Activated CD4-positive, alpha-beta T cell treated with anti-CD3 and anti-CD28 coated beads, Interleukin-2, amount 10 ng/mL, durations not matched to agents 24 days and 14 days (primary cell): ENCODE results near the gene TNNT2. TPM values are rescaled to one million over a fixed set of nuclear protein-coding genes. Genes with fewer than 3 reads are reported as not detected.
A peak's percentile ranks its signal among the peaks of the same experiment; 100 is the strongest.

Source experiments
- DNase-seq: peaks from one replicate; pipeline ENCODE4 v3.0.0; 2022
- H3K27ac Mint-ChIP-seq: one replicate; pipeline ENCODE4 v1.8.0; 2022; ENCODE audit warnings: mild to moderate bottlenecking, mixed read lengths
- H3K27me3 Mint-ChIP-seq: one replicate; pipeline ENCODE4 v1.8.0; 2022; ENCODE audit warnings: mixed read lengths
- H3K36me3 Mint-ChIP-seq: one replicate; pipeline ENCODE4 v1.8.0; 2022; ENCODE audit warnings: low read depth, mild to moderate bottlenecking, mixed read lengths
- H3K4me1 Mint-ChIP-seq: one replicate; pipeline ENCODE4 v1.8.0; 2021; ENCODE audit warnings: mixed read lengths
- H3K4me3 Mint-ChIP-seq: one replicate; pipeline ENCODE4 v1.8.0; 2022; ENCODE audit warnings: mild to moderate bottlenecking, moderate library complexity, mixed read lengths
- H3K9me3 Mint-ChIP-seq: one replicate; pipeline ENCODE4 v1.8.0; 2021; ENCODE audit warnings: mixed read lengths
- intact Hi-C: fragments of 100-400 bp; cut with micrococcal nuclease; formaldehyde crosslinking; loops from one replicate; pipeline ENCODE4 v1.15.1; 2023
- total RNA-seq: library from RNA; stranded (reverse); gene quantifications from 2 replicates; pipeline ENCODE4 v1.2.3, GENCODE V29; 2022

The TNNT2 gene
- total RNA-seq, result not detected in 2 replicates

GRCh38 chr1:201377611-201378092 is at the start of gene TNNT2:
Gene TNNT2 (minus strand): TSS chr1:201377680. CDS start chr1:201373254, 4,426 bp downstream.
- Mint-ChIP-seq H3K27me3 (peaks cover 4% of the 10 kb centered on the region), H3K27ac (no peak within 1 kb of the TSS), H3K4me1 (no peaks in the 10 kb centered on the region), H3K4me3 (no peak within 1 kb of the TSS), H3K9me3 (no peaks in the 10 kb centered on the region), H3K36me3 (no peaks in the 10 kb centered on the region)
- intact Hi-C loops, result no loop called here
- no peak for DNase-seq

- Mint-ChIP-seq H3K4me1 (no peaks in the 10 kb centered on the region), H3K36me3 (no peaks in the 10 kb centered on the region), H3K9me3 (no peaks in the 10 kb centered on the region), H3K27me3 (peaks cover 17% of the 10 kb centered on the region), H3K27ac (no peak overlapping the region), H3K4me3 (no peak overlapping the region)
- peak; percentile 58 for DNase-seq
- intact Hi-C loops, result no loop called here
These were observed 49.2 kb upstream of the TNNT2 start for GRCh38 chr1:201426479-201427310.

- Mint-ChIP-seq H3K27ac (no peak overlapping the region), H3K4me1 (no peaks in the 10 kb centered on the region), H3K4me3 (no peak overlapping the region), H3K9me3 (no peaks in the 10 kb centered on the region), H3K27me3 (peaks cover 10% of the 10 kb centered on the region), H3K36me3 (no peaks in the 10 kb centered on the region)
- intact Hi-C loops, result no loop called here
- DNase-seq, result no peak
These were observed 46.7 kb upstream of the TNNT2 start for GRCh38 chr1:201424146-201424545.

- intact Hi-C loops, result no loop called here
- Mint-ChIP-seq H3K9me3 (no peaks in the 10 kb centered on the region), H3K4me1 (no peaks in the 10 kb centered on the region), H3K27me3 (peaks cover 8% of the 10 kb centered on the region), H3K4me3 (no peak overlapping the region), H3K27ac (no peak overlapping the region), H3K36me3 (no peaks in the 10 kb centered on the region)
- DNase-seq, result no peak
These were observed 46.2 kb upstream of the TNNT2 start for GRCh38 chr1:201423655-201424054.

- no peaks in the 10 kb centered on the region for H3K4me1 Mint-ChIP-seq
- intact Hi-C loops, result no loop called here
- no peak overlapping the region for H3K4me3 Mint-ChIP-seq
- DNase-seq, result no peak
- peaks cover 5% of the 10 kb centered on the region for H3K27me3 Mint-ChIP-seq
- no peaks in the 10 kb centered on the region for H3K36me3 Mint-ChIP-seq
- H3K9me3 Mint-ChIP-seq, result no peaks in the 10 kb centered on the region
- no peak overlapping the region for H3K27ac Mint-ChIP-seq
These were observed 45.1 kb upstream of the TNNT2 start for GRCh38 chr1:201422436-201423030.

- no peaks in the 10 kb centered on the region for H3K9me3 Mint-ChIP-seq
- H3K27ac Mint-ChIP-seq, result no peak overlapping the region
- no peaks in the 10 kb centered on the region for H3K4me1 Mint-ChIP-seq
- no peak for DNase-seq
- H3K36me3 Mint-ChIP-seq, result no peaks in the 10 kb centered on the region
- intact Hi-C loops, result no loop called here
- H3K27me3 Mint-ChIP-seq, result peaks cover 6% of the 10 kb centered on the region
- no peak overlapping the region for H3K4me3 Mint-ChIP-seq
These were observed 44.5 kb upstream of the TNNT2 start for GRCh38 chr1:201422026-201422425.

GRCh38 chr1:201421041-201421440 is 43.6 kb upstream of the TNNT2 start:
- DNase-seq, result no peak
- intact Hi-C loops, result no loop called here
- H3K9me3 Mint-ChIP-seq, result no peaks in the 10 kb centered on the region
- H3K4me3 Mint-ChIP-seq, result no peak overlapping the region
- H3K4me1 Mint-ChIP-seq, result no peaks in the 10 kb centered on the region
- no peak overlapping the region for H3K27ac Mint-ChIP-seq
- no peaks in the 10 kb centered on the region for H3K36me3 Mint-ChIP-seq
- H3K27me3 Mint-ChIP-seq, result peaks cover 7% of the 10 kb centered on the region

GRCh38 chr1:201420608-201421002 is 43.1 kb upstream of the TNNT2 start:
- no peak overlapping the region for H3K27ac Mint-ChIP-seq
- intact Hi-C loops, result no loop called here
- no peak for DNase-seq

GRCh38 chr1:201419746-201420607 is 42.5 kb upstream of the TNNT2 start:
- H3K4me3 Mint-ChIP-seq, result no peak overlapping the region
- H3K27me3 Mint-ChIP-seq, result peaks cover 8% of the 10 kb centered on the region
- no peaks in the 10 kb centered on the region for H3K4me1 Mint-ChIP-seq
- no peaks in the 10 kb centered on the region for H3K9me3 Mint-ChIP-seq
- intact Hi-C loops, result no loop called here
- no peaks in the 10 kb centered on the region for H3K36me3 Mint-ChIP-seq
- no peak for DNase-seq
- no peak overlapping the region for H3K27ac Mint-ChIP-seq

More at GRCh38 chr1:201420608-201421002, 43.1 kb upstream of the TNNT2 start:
- H3K36me3 Mint-ChIP-seq, result no peaks in the 10 kb centered on the region
- H3K4me1 Mint-ChIP-seq, result no peaks in the 10 kb centered on the region
- H3K27me3 Mint-ChIP-seq, result peaks cover 6% of the 10 kb centered on the region
- no peak overlapping the region for H3K4me3 Mint-ChIP-seq
- no peaks in the 10 kb centered on the region for H3K9me3 Mint-ChIP-seq

GRCh38 chr1:201419256-201419655 is 41.8 kb upstream of the TNNT2 start:
- H3K9me3 Mint-ChIP-seq, result no peaks in the 10 kb centered on the region
- intact Hi-C loops, result no loop called here
- H3K27me3 Mint-ChIP-seq, result peaks cover 9% of the 10 kb centered on the region
- no peaks in the 10 kb centered on the region for H3K36me3 Mint-ChIP-seq
- no peaks in the 10 kb centered on the region for H3K4me1 Mint-ChIP-seq
- H3K4me3 Mint-ChIP-seq, result no peak overlapping the region
- DNase-seq, result no peak
- no peak overlapping the region for H3K27ac Mint-ChIP-seq

- Mint-ChIP-seq H3K27ac (no peak overlapping the region), H3K36me3 (no peaks in the 10 kb centered on the region), H3K9me3 (no peaks in the 10 kb centered on the region), H3K4me3 (no peak overlapping the region), H3K4me1 (no peaks in the 10 kb centered on the region), H3K27me3 (peaks cover 9% of the 10 kb centered on the region)
- intact Hi-C loops, result no loop called here
- no peak for DNase-seq
These were observed 41.0 kb upstream of the TNNT2 start for GRCh38 chr1:201418461-201418860.

GRCh38 chr1:201414051-201414738 is 36.7 kb upstream of the TNNT2 start:
- intact Hi-C loops, result no loop called here
- no peak for DNase-seq
- Mint-ChIP-seq H3K4me1 (no peaks in the 10 kb centered on the region), H3K36me3 (no peaks in the 10 kb centered on the region), H3K27me3 (peaks cover 9% of the 10 kb centered on the region), H3K27ac (no peak overlapping the region), H3K9me3 (no peaks in the 10 kb centered on the region), H3K4me3 (no peak overlapping the region)

- Mint-ChIP-seq H3K27me3 (peaks cover 4% of the 10 kb centered on the region), H3K4me3 (no peak overlapping the region), H3K27ac (no peak overlapping the region), H3K4me1 (no peaks in the 10 kb centered on the region), H3K36me3 (no peaks in the 10 kb centered on the region), H3K9me3 (no peaks in the 10 kb centered on the region)
- intact Hi-C loops, result no loop called here
- DNase-seq, result no peak
These were observed 33.8 kb upstream of the TNNT2 start for GRCh38 chr1:201411292-201411691.
